NB4 (cell line): Measurements from ENCODE around the gene FAM210B.

Experiments
- CTCF ChIP-seq: IDR thresholded peaks from one replicate; pipeline ENCODE4 v1.5.1; 2012; ENCODE audit warnings: low read depth, low read length
- MAX ChIP-seq: IDR thresholded peaks from 2 replicates; pipeline ENCODE4 v1.6.1; 2011; ENCODE audit warnings: low read depth, low read length
- MYC ChIP-seq: IDR thresholded peaks from 2 replicates; pipeline ENCODE4 v1.6.1; 2011; ENCODE audit warnings: low read depth, low read length
- POLR2A ChIP-seq: IDR thresholded peaks from 2 replicates; pipeline ENCODE4 v1.6.1; 2011; ENCODE audit warnings: mild to moderate bottlenecking; ENCODE audit not compliant: insufficient read length; ENCODE audit errors: extremely low read depth

DNA sequence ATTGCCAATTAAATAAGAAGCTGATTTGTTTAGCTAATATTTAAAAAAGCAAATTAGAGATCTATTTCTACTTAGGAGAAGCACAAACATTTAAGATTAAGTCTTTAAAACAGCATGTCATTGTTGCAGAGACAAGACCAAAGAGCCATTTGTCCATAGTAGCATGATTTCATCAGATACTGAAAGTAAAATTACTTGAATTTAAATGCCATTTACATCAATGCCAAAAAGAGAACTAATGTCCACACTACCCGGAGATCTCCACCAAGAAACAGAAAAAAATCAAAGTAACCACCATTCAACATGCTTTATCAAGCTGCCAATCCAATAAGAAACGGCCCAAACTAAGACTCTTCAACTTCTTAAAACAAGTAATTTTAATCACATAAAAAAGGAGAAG, 17.6 kb downstream of the FAM210B start:
- TF ChIP-seq CTCF: no peak
- no peak for TF ChIP-seq POLR2A
- TF ChIP-seq MYC: no peak
- no peak for TF ChIP-seq MAX
